ENCODE results near the gene PPM1H.

Gene PPM1H

GRCh38 chr12:62712681-62713573, 222.0 kb downstream of the PPM1H start:
- H3K4me3 ChIP-seq (ENCODE audit: low read depth, low read length) = no peak overlapping the region
- H3K4me1 ChIP-seq (ENCODE audit: control insufficient read depth, insufficient read depth, low read length) = no peaks in the 10 kb centered on the region
- H3K27ac ChIP-seq (ENCODE audit: extremely low read depth, low read depth, low read length) = no peak overlapping the region
- peaks cover 0 to under 1% of the 10 kb centered on the region in 2 experiments; a peak in 1 of 3 replicates for H3K36me3 ChIP-seq (ENCODE audit: control insufficient read depth in 2 of 2, insufficient read depth in 1 of 2, low read length in 2 of 2)
- POLR2A ChIA-PET = no interaction called here
- no peaks in the 10 kb centered on the region for H3K9me3 ChIP-seq (ENCODE audit: control insufficient read depth, insufficient read depth, low read depth, low read length)
- TF ChIP-seq ZNF518A (tag by site-specific recombination; conservative IDR thresholded peaks at IDR 0.05; ENCODE audit: low read depth) (no peak), ZNF621 (tag by site-specific recombination; IDR thresholded peaks at IDR 0.05) (no peak), ZNF433 (tag by site-specific recombination; IDR thresholded peaks at IDR 0.05; ENCODE audit: low read depth) (no peak), ZNF488 (tag by site-specific recombination; IDR thresholded peaks at IDR 0.05) (no peak), ZNF157 (tag by site-specific recombination; IDR thresholded peaks at IDR 0.05) (no peak), ZNF114 (tag by site-specific recombination; IDR thresholded peaks at IDR 0.05) (no peak)
- CTCF ChIA-PET = interaction anchor here (0.6 to 1.0 kb wide), 4 partner anchors 51 to 372 kb away, joined by 3 to 5 read pairs (median 4); no protein-coding TSS in a partner anchor

GRCh38 chr12:62711631-62712241, 223.2 kb downstream of the PPM1H start:
- Histone ChIP-seq H3K27ac (ENCODE audit: extremely low read depth, low read depth, low read length) (no peak overlapping the region), H3K36me3 (ENCODE audit: control insufficient read depth in 2 of 2, insufficient read depth in 1 of 2, low read length in 2 of 2) (peaks cover 0 to 3% of the 10 kb centered on the region in 2 experiments; a peak in 1 of 3 replicates), H3K4me3 (ENCODE audit: low read depth, low read length) (no peak overlapping the region), H3K9me3 (ENCODE audit: control insufficient read depth, insufficient read depth, low read depth, low read length) (no peaks in the 10 kb centered on the region), H3K4me1 (ENCODE audit: control insufficient read depth, insufficient read depth, low read length) (no peaks in the 10 kb centered on the region)
- no peak for TF ChIP-seq MYNN (tag by site-specific recombination; IDR thresholded peaks at IDR 0.05; ENCODE audit: borderline replicate concordance)
- TF ChIP-seq YY2 (tag by site-specific recombination; IDR thresholded peaks at IDR 0.05) = no peak
- no peak for TF ChIP-seq ZNF354C (tag by site-specific recombination; IDR thresholded peaks at IDR 0.05; ENCODE audit: borderline replicate concordance, low read depth)
- no peak for TF ChIP-seq ZNF2 (tag by site-specific recombination; IDR thresholded peaks at IDR 0.05)
- no peak for TF ChIP-seq ZNF664 (tag by site-specific recombination; IDR thresholded peaks at IDR 0.05)
- TF ChIP-seq ZIC2 (tag by site-specific recombination; IDR thresholded peaks at IDR 0.05) = peak; percentile 80
- TF ChIP-seq ZNF747 (tag by site-specific recombination; IDR thresholded peaks at IDR 0.05) = no peak
- TF ChIP-seq CTCF (tag by site-specific recombination; IDR thresholded peaks at IDR 0.05) = no peak
- TF ChIP-seq ZBTB44 (tag by site-specific recombination; IDR thresholded peaks at IDR 0.05) = peak; percentile 27; the same call in 1 of the 2 replicates
- no peak for TF ChIP-seq ZNF600 (tag by site-specific recombination; IDR thresholded peaks at IDR 0.05)
- TF ChIP-seq INSM2 (tag by site-specific recombination; IDR thresholded peaks at IDR 0.05) = no peak
- TF ChIP-seq ZNF426 (tag by site-specific recombination; IDR thresholded peaks at IDR 0.05) = no peak
- TF ChIP-seq ZBTB6 (tag by site-specific recombination; IDR thresholded peaks at IDR 0.05) = no peak
- POLR2A ChIA-PET = no interaction called here
- CTCF ChIA-PET = interaction anchor here (0.6 kb wide), 2 partner anchors 52 to 1381 kb away, joined by 4 to 6 read pairs; no protein-coding TSS in a partner anchor
